ENCODE measurements around the gene OR9Q2.
"Not testable (repeated sequence)": the region's sequence is repeated elsewhere in the genome, so short reads cannot be mapped to it uniquely, and the experiment has no call there.

DNA sequence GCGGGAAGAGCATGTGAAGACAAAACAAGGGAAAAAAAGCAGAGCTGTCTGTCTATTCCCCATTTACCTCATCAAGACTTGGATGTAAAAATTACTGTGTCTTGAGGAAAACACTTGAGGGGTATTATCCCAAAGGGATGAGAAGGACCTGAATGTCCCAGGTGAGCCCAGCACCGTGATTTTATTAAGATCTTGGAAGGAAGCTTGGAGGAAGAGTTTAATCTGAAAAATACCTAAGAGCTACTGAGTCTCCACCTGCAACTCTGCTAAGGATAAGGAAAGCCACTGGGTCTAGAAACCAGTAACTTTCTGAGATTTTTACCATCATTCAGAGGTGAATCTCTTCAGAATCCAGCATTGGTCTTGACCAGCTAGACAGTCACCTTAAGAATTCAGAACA is 23.6 kb downstream of the OR9Q2 start, which contains the start of gene OR1S1:
- TF ChIP-seq CTCF (conservative IDR thresholded peaks at IDR 0.05; ENCODE audit: low read length); EZH2phosphoT487 (IDR thresholded peaks at IDR 0.05; ENCODE audit: borderline replicate concordance): not testable (repeated sequence)
